OCI-LY1 (cell line): ENCODE results near the gene PREX1.

ENCODE experiments used
- H2AFZ ChIP-seq: fragments of 200-600 bp; sonication (generic), shearing (Covaris generic); 2 replicates; pipeline ENCODE4 v1.6.0; 2014; ENCODE audit warnings: antibody characterized with exemption, mild to moderate bottlenecking, low read length
- H3F3A ChIP-seq: fragments of 200-600 bp; sonication (generic), shearing (Covaris generic); 2 replicates; pipeline ENCODE4 v1.6.0; 2014; ENCODE audit warnings: mild to moderate bottlenecking, antibody characterized with exemption, low read length, moderate library complexity; ENCODE audit not compliant: insufficient read depth
- H3K27ac ChIP-seq: fragments of 200-600 bp; sonication (generic); 2 replicates; pipeline ENCODE4 v1.5.1; 2014; ENCODE audit warnings: low read length, mixed run types, mild to moderate bottlenecking, low read depth; ENCODE audit not compliant: poor library complexity, severe bottlenecking
- H3K27me3 ChIP-seq: fragments of 200-600 bp; sonication (generic); 2 replicates; pipeline ENCODE4 v1.6.0; 2014; ENCODE audit warnings: antibody characterized with exemption, mild to moderate bottlenecking, low read length, moderate library complexity; ENCODE audit not compliant: insufficient read depth
- H3K36me3 ChIP-seq: fragments of 200-600 bp; sonication (generic); 2 replicates; pipeline ENCODE4 v1.6.1; 2014; ENCODE audit warnings: mild to moderate bottlenecking, antibody characterized with exemption, low read length, moderate library complexity, mixed read lengths; ENCODE audit not compliant: insufficient read depth
- H3K4me1 ChIP-seq: fragments of 200-600 bp; sonication (generic); 2 replicates; pipeline ENCODE4 v1.5.1; 2014; ENCODE audit warnings: mild to moderate bottlenecking, low read length, moderate library complexity; ENCODE audit not compliant: insufficient read depth, severe bottlenecking
- H3K4me2 ChIP-seq: fragments of 200-600 bp; sonication (generic), shearing (Covaris generic); 2 replicates; pipeline ENCODE4 v1.6.1; 2014; ENCODE audit warnings: low read length
- H3K4me3 ChIP-seq: fragments of 200-600 bp; sonication (generic); 2 replicates; pipeline ENCODE4 v1.5.1; 2014; ENCODE audit warnings: low read length, low read depth, mild to moderate bottlenecking, mixed read lengths; ENCODE audit not compliant: poor library complexity, severe bottlenecking
- H3K79me2 ChIP-seq: fragments of 200-600 bp; shearing (Covaris generic); 2 replicates; pipeline ENCODE4 v1.6.1; 2016; ENCODE audit warnings: mixed run types, low read length, mixed read lengths; ENCODE audit not compliant: insufficient read depth
- H3K9ac ChIP-seq: fragments of 200-600 bp; sonication (generic), shearing (Covaris generic); 2 replicates; pipeline ENCODE4 v1.6.1; 2014; ENCODE audit warnings: mild to moderate bottlenecking, low read length, mixed read lengths
- H3K9me2 ChIP-seq: fragments of 200-600 bp; sonication (generic), shearing (Covaris generic); 2 replicates; pipeline ENCODE4 v1.6.1; 2014; ENCODE audit warnings: low read depth, mild to moderate bottlenecking, low read length, mixed read lengths
- H3K9me3 ChIP-seq: fragments of 200-600 bp; shearing (Covaris generic); 2 replicates; pipeline ENCODE4 v1.6.1; 2014; ENCODE audit warnings: low read length, mixed read lengths
- H4K20me1 ChIP-seq: fragments of 200-600 bp; sonication (generic), shearing (Covaris generic); 2 replicates; pipeline ENCODE4 v1.6.0; 2016; ENCODE audit warnings: mild to moderate bottlenecking, low read length; ENCODE audit not compliant: insufficient read depth
- EZH2 ChIP-seq: fragments of 200-600 bp; sonication (generic), shearing (Covaris generic); IDR thresholded peaks from 2 replicates; pipeline ENCODE4 v1.8.0; 2017; ENCODE audit warnings: borderline replicate concordance, mixed run types, mild to moderate bottlenecking, antibody characterized with exemption, low read length, moderate library complexity, mixed read lengths
- TF ChIP-seq, protein P1 (sequence below): fragments of 200-600 bp; sonication (generic), shearing (Covaris generic); IDR thresholded peaks from 2 replicates; pipeline ENCODE4 v1.5.1; 2017; ENCODE audit warnings: mild to moderate bottlenecking, antibody characterized with exemption, low read length, moderate library complexity, mixed read lengths

PREX1 gene

DNA sequence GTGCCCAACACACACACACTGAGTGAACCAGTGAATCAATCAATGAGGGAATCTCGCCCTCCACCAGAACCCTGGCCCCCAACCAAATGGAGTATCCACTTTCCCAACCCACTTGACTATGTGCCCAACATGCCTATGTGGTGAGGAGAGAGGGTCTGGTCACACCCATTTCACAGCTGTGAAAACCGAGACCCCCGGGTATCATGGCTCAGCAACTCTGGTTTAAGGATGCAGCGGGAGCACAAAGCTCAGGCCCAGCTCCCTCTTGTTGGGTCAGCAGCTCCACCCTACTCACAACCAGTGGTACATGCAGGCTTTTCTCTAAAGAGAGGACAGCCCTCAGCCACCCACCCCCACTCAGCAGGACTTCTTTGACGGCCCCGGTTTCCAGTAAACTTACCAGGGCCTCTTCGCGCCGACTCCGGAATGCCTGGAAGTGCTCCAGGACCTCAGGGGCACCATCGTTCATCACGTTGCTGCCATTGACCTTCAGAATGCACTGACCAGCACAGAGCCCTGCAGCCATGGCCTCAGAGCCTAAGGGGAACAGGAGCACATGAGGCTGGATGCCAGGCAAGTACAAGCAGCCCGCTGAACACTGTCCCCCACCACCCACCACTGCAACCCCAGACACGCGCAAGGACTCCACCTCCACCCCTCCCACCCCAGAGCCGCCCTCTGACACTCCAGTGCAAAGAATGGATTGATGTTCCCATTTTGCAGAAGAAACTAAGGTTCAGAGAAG, 174.7 kb downstream of the PREX1 start:
- no peaks in the 10 kb centered on the region for H3K79me2 ChIP-seq
- no peak overlapping the region for H2AFZ ChIP-seq
- TF ChIP-seq, protein P1, sequence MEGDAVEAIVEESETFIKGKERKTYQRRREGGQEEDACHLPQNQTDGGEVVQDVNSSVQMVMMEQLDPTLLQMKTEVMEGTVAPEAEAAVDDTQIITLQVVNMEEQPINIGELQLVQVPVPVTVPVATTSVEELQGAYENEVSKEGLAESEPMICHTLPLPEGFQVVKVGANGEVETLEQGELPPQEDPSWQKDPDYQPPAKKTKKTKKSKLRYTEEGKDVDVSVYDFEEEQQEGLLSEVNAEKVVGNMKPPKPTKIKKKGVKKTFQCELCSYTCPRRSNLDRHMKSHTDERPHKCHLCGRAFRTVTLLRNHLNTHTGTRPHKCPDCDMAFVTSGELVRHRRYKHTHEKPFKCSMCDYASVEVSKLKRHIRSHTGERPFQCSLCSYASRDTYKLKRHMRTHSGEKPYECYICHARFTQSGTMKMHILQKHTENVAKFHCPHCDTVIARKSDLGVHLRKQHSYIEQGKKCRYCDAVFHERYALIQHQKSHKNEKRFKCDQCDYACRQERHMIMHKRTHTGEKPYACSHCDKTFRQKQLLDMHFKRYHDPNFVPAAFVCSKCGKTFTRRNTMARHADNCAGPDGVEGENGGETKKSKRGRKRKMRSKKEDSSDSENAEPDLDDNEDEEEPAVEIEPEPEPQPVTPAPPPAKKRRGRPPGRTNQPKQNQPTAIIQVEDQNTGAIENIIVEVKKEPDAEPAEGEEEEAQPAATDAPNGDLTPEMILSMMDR, result no peak
- no peak for TF ChIP-seq EZH2
- no peaks in the 10 kb centered on the region for H3K4me1 ChIP-seq
- H3K4me3 ChIP-seq, result no peak overlapping the region
- H3K27ac ChIP-seq, result no peak overlapping the region
- H3F3A ChIP-seq, result no peaks in the 10 kb centered on the region
- no peaks in the 10 kb centered on the region for H3K9me2 ChIP-seq
- no peak overlapping the region for H3K9ac ChIP-seq
- H3K4me2 ChIP-seq, result no peak overlapping the region
- 0 out of 2 replicates have a peak, but pooled peaks cover 6% of the 10 kb centered on the region for H3K27me3 ChIP-seq
- no peaks in the 10 kb centered on the region for H3K9me3 ChIP-seq
- no peaks in the 10 kb centered on the region for H3K36me3 ChIP-seq
- no peaks in the 10 kb centered on the region for H4K20me1 ChIP-seq

DNA sequence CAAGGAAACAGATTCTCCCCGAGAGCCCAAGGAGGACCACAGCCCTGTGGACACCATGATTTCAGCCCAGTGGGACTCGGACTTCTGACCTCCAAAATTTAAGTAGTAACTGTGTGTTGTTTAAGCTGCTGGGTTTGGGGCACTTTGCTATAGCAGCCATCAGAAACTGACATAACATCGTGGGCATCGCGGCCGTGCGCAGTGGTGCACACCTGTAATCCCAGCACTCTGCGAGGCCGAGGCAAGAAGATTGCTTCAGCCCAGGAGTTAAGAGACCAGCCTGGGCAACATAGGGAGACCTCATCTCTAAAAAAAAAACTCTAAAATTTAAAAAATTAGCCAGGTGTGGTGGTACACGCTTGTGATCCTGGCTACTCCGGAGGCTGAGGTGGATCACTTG, 175.8 kb downstream of the PREX1 start:
- Histone ChIP-seq H3K4me3 (no peak overlapping the region), H4K20me1 (no peaks in the 10 kb centered on the region), H3K9ac (no peak overlapping the region)

DNA sequence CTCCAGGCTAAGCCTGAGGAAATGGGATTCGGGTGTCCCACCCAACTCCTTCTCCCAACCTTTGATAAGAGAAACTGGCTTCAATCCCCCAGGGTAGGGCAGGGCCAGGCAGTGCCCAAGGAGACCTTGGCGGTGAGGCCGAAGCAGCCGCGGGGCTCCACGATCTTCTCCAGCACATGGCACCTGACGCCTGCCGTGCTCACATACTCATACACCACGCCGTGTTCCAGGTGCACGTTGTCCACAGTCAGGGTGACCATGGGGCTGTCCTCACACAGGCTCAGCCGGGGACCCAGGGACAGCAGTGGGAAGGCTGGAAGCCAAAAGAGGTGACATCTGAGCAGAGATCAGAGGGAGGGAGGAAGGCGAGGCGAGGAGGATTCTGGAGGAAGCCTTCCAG, 176.5 kb downstream of the PREX1 start:
- Histone ChIP-seq H3K4me2 (no peak overlapping the region), H3K4me3 (no peak overlapping the region), H3F3A (no peaks in the 10 kb centered on the region), H3K79me2 (no peaks in the 10 kb centered on the region), H2AFZ (no peak overlapping the region), H3K9me2 (no peaks in the 10 kb centered on the region), H3K27me3 (0 out of 2 replicates have a peak, but pooled peaks cover 6% of the 10 kb centered on the region), H3K36me3 (no peaks in the 10 kb centered on the region), H3K9ac (no peak overlapping the region), H3K9me3 (no peaks in the 10 kb centered on the region), H4K20me1 (no peaks in the 10 kb centered on the region), H3K27ac (no peak overlapping the region), H3K4me1 (no peaks in the 10 kb centered on the region)
- TF ChIP-seq, protein P1, result no peak
- TF ChIP-seq EZH2, result no peak

More for the DNA sequence above, 175.8 kb downstream of the PREX1 start:
- Histone ChIP-seq H3K4me2 (no peak overlapping the region), H3K27ac (no peak overlapping the region), H3F3A (no peaks in the 10 kb centered on the region), H2AFZ (no peak overlapping the region), H3K9me2 (no peaks in the 10 kb centered on the region), H3K27me3 (0 out of 2 replicates have a peak, but pooled peaks cover 6% of the 10 kb centered on the region), H3K79me2 (no peaks in the 10 kb centered on the region), H3K4me1 (no peaks in the 10 kb centered on the region), H3K9me3 (no peaks in the 10 kb centered on the region), H3K36me3 (no peaks in the 10 kb centered on the region)
- no peak for TF ChIP-seq EZH2
- TF ChIP-seq, protein P1, result no peak
